GM13976 (cell line): ENCODE data around the gene MORF4L2.

Experiments
- DNase-seq: peaks from one replicate; pipeline ENCODE4 v3.0.0; 2012; ENCODE audit warnings: low spot score
- in situ Hi-C: fragments of 300-500 bp; cut with MboI; formaldehyde crosslinking; loops from one replicate; pipeline ENCODE4 v1.12.0; 2022; ENCODE audit warnings: low sequenced_read_pairs, mixed read lengths, inconsistent platforms; ENCODE audit not compliant: unreplicated experiment
- TF ChIP-seq, protein P1 (sequence below): IDR thresholded peaks from 2 replicates; pipeline ENCODE4 v1.5.1; 2012; ENCODE audit warnings: borderline replicate concordance, mild to moderate bottlenecking; ENCODE audit not compliant: insufficient read depth; ENCODE audit errors: extremely low read depth, missing control alignments, control extremely low read depth

The MORF4L2 gene

DNA sequence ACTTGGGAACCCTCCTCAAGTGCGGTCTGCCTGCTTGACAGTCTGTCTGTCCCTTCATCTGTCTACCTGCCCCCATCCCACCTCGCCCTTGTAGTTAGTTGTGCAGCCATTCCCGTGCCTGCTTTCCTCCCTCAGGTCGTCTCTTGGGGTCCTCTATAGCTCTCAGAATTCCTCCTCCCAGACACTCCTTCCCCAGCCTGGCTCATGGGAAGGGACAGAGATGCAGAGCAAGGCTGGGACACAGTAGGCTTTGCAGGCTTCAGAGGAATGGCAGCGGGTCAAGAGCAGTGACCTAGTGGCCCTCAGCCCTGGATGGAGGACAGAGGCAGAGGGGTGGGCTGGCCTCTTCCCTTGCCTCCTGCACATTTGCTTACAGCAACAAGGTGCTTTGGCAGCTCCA is 42.5 kb upstream of the MORF4L2 start:
- in situ Hi-C loops, result no loop called here
- TF ChIP-seq, protein P1, sequence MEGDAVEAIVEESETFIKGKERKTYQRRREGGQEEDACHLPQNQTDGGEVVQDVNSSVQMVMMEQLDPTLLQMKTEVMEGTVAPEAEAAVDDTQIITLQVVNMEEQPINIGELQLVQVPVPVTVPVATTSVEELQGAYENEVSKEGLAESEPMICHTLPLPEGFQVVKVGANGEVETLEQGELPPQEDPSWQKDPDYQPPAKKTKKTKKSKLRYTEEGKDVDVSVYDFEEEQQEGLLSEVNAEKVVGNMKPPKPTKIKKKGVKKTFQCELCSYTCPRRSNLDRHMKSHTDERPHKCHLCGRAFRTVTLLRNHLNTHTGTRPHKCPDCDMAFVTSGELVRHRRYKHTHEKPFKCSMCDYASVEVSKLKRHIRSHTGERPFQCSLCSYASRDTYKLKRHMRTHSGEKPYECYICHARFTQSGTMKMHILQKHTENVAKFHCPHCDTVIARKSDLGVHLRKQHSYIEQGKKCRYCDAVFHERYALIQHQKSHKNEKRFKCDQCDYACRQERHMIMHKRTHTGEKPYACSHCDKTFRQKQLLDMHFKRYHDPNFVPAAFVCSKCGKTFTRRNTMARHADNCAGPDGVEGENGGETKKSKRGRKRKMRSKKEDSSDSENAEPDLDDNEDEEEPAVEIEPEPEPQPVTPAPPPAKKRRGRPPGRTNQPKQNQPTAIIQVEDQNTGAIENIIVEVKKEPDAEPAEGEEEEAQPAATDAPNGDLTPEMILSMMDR, result no peak
- DNase-seq, result no peak

DNA sequence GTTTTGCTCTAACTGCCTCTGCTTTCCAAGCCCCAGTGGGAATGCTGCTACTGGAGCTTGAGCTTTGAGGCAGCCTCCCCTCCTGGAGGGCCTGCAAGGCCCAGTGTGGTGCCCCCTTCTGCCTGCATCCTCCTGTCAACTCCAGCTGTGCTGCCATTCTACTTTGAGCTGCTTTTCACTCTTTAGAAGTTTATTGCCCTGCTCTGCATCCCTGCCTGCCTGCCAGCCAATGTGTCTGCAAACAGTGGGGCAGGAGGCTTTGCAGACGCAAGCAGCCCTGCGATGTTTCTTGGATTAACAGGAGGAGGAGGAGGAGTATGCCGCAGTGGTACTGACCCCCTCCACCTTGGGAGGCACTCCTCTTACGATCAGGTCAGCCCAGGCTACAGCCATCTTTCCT is 40.6 kb upstream of the MORF4L2 start:
- no peak for DNase-seq
- TF ChIP-seq, protein P1, result no peak
- in situ Hi-C loops, result no loop called here

- no peak for DNase-seq
- TF ChIP-seq, protein P1, result no peak
- in situ Hi-C loops, result no loop called here
These were observed 40.0 kb upstream of the MORF4L2 start for GRCh38 chrX:103726477-103726876.

DNA sequence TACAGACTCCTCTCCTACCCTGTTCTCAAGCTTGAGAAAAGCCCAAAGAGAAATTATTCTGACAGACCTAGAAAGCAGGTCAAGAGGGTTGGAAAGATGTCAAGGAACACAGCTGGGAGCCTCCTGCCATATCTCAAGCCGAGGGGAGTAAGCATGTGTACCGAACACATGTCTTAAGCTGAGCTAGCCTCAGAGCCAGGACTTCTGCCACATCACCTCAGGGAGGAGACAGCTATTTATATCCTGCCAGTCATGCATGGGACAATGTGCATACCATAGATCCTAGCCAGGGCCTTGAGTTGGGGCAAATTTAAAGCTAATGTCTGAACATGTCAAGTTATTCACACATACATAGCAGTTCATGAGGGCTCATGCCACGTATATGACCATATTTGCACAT is 36.0 kb upstream of the MORF4L2 start:
- DNase-seq, result no peak
- TF ChIP-seq, protein P1, result no peak
- in situ Hi-C loops, result no loop called here

DNA sequence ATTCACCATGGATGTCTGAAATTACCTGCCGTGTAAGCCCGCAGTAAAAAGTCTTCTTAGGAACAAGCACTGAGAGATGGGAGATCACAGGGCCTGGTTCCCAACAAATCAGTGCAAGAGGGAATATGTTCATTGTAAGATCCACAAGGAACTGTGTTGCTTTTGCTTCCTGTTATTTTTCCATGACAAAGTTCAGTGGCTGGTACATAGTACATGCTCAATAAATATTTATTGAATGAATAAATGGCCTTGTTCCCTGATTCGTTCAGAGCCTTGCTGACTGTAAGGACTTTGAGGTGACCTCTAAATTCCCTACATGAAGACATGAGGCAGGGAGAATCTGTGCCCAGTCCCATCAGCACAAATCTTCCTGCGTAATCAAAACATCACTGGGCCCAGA is 31.6 kb upstream of the MORF4L2 start:
- in situ Hi-C loops, result no loop called here
- no peak for DNase-seq

DNA sequence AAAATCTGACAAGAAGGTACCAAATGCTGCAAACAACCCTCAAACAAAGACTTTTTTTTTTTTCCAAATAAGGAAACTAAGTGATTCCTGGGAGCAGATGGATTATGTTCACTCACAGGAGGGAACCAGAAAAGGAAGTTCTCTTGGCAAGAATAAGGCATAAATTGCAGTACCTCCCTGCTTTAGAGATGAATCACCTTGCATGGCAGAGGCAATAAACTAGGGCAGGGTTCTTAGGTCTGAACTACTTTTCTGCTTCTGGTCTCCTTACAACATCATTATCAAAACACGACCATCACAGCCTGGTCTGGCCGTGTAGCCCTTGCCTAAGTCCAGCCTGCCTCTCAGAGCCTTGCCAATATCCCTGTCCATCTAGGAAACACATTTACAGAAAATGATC is 30.5 kb upstream of the MORF4L2 start:
- TF ChIP-seq, protein P1, result no peak
- in situ Hi-C loops, result no loop called here
- DNase-seq, result no peak

More for the DNA sequence above, 31.6 kb upstream of the MORF4L2 start:
- TF ChIP-seq, protein P1, result no peak

DNA sequence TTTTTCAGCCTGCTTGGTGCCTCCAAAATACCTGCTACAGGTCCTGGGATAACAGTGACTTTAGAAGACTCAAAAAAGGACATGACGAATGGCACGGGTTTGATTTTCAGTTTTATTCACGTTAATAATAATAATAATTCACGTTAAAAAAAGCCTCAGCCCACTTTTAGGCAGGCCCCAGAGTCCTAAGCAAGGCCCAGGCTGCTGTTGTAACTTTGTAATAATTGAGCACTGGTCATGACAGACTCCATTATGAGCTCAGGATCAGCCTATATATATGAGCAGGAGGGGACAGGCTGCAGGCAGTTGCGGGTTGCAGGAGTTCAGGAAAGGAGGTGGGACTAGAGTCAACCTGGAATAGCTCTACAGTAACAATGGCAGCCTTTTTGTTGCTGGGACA is 24.1 kb upstream of the MORF4L2 start, which contains the start of gene TMEM31:
TSS of gene TMEM31 (plus strand) at position 301 of the 400 bp plus-strand sequence. CDS start 1,350 bp downstream, outside the sequence.
- TF ChIP-seq, protein P1, result no peak
- in situ Hi-C loops, result no loop called here
- no peak for DNase-seq
